GM12878 (cell line): ENCODE data around the gene NUP62. TPM values are rescaled to one million over a fixed set of nuclear protein-coding genes. Genes with fewer than 3 reads are reported as not detected.
A peak's percentile ranks its signal among the peaks of the same experiment; 100 is the strongest.

Experiments used
- CBX3 ChIP-seq: fragments of 200-600 bp; sonication (generic); IDR thresholded peaks from 2 replicates; pipeline ENCODE4 v1.6.1; 2016; ENCODE audit warnings: low read depth, borderline replicate concordance
- CBX5 ChIP-seq: sonication (generic); IDR thresholded peaks from 2 replicates; pipeline ENCODE4 v1.6.1; 2016; ENCODE audit warnings: low read depth, moderate library complexity, mild to moderate bottlenecking, inconsistent platforms
- CREM ChIP-seq: IDR thresholded peaks from 2 replicates; pipeline ENCODE4 v1.6.1; 2014; ENCODE audit warnings: antibody characterized with exemption, low read depth
- E2F4 ChIP-seq: IDR thresholded peaks from 2 replicates; pipeline ENCODE4 v1.6.1; 2012; ENCODE audit warnings: low read depth, low read length, improper control_type of control experiment
- IRF4 ChIP-seq: IDR thresholded peaks from 2 replicates; pipeline ENCODE4 v1.6.1; 2011; ENCODE audit warnings: low read depth, low read length
- KAT2A ChIP-seq: conservative IDR thresholded peaks from 2 replicates; pipeline ENCODE4 v1.6.1; 2011; ENCODE audit warnings: low read depth, low read length; ENCODE audit not compliant: control insufficient read depth
- MEF2B ChIP-seq: fragments of 450-650 bp; IDR thresholded peaks from 2 replicates; pipeline ENCODE4 v1.6.1; 2018; ENCODE audit warnings: mild to moderate bottlenecking, moderate library complexity; ENCODE audit not compliant: partially characterized antibody, poor library complexity, severe bottlenecking
- NFXL1 ChIP-seq: fragments of 450-650 bp; IDR thresholded peaks from 2 replicates; pipeline ENCODE4 v1.6.1; 2017; ENCODE audit warnings: antibody characterized with exemption, mild to moderate bottlenecking, borderline replicate concordance
- NKRF ChIP-seq: fragments of 450-650 bp; conservative IDR thresholded peaks from 2 replicates; pipeline ENCODE4 v1.6.1; 2017; ENCODE audit warnings: mild to moderate bottlenecking, moderate library complexity
- RFX5 ChIP-seq: IDR thresholded peaks from 2 replicates; pipeline ENCODE4 v1.6.1; 2011; ENCODE audit warnings: low read depth, low read length, improper control_type of control experiment
- SUPT20H ChIP-seq: IDR thresholded peaks from 2 replicates; pipeline ENCODE4 v1.6.1; 2011; ENCODE audit warnings: low read depth, mild to moderate bottlenecking, low read length, moderate library complexity, borderline replicate concordance; ENCODE audit not compliant: control insufficient read depth
- ZNF24 ChIP-seq: fragments of 450-650 bp; IDR thresholded peaks from 2 replicates; pipeline ENCODE4 v1.6.1; 2017; ENCODE audit warnings: antibody characterized with exemption, mild to moderate bottlenecking
- polyA plus RNA-seq, 11 experiments: library from polyadenylated mRNA; depleted of rRNA in 4 of 11; unstranded in 6 of 11; stranded (reverse) in 5 of 11; fragments of >200 nt; fragmentation: Nextera tagmentation in 4 of 11; fragmentation: Illumina TruSeq in 1 of 11; extraction: Ambion mirVana in 4 of 11; extraction: Trizol in 1 of 11; gene quantifications; 1 replicate in 1 of 11; 2 replicates in 10 of 11; pipeline versions ENCODE4 v1.2.1 to v1.2.3, GENCODE V29; 2011 to 2016; ENCODE audit warnings: inconsistent platforms in 2 of 11, missing spikeins in 2 of 11, low read depth in 1 of 11
- total RNA-seq, 4 experiments: library from RNA; depleted of rRNA in 3 of 4; stranded (reverse); fragments of >200 nt in 3 of 4; fragmentation: Illumina TruSeq in 1 of 4; extraction: Trizol in 1 of 4; gene quantifications; 2 replicates each; pipeline versions ENCODE4 v1.2.1 to v1.2.3, GENCODE V29; 2013 to 2021
- TF ChIP-seq, protein P1 (sequence below): fragments of 450-650 bp; IDR thresholded peaks from 2 replicates; pipeline ENCODE4 v1.6.1; 2016; ENCODE audit warnings: mild to moderate bottlenecking, moderate library complexity, borderline replicate concordance
- TF ChIP-seq, protein P2 (sequence below): fragments of 450-650 bp; IDR thresholded peaks from 2 replicates; pipeline ENCODE4 v1.6.1; 2018; ENCODE audit warnings: borderline replicate concordance, mild to moderate bottlenecking; ENCODE audit not compliant: partially characterized antibody
- TF ChIP-seq, protein P3 (sequence below): fragments of 450-650 bp; IDR thresholded peaks from 2 replicates; pipeline ENCODE4 v1.6.1; 2014; ENCODE audit warnings: mild to moderate bottlenecking
- TF ChIP-seq, protein P4 (sequence below): fragments of 450-650 bp; IDR thresholded peaks from 2 replicates; pipeline ENCODE4 v1.6.1; 2016; ENCODE audit warnings: mild to moderate bottlenecking

The NUP62 gene
- total and polyA plus RNA-seq, 10 of the 15 experiments (the other 5 are each of a cell fraction or from before 2014, with no cell fraction given) = 19.5 to 110 (median 66.9) TPM

DNA sequence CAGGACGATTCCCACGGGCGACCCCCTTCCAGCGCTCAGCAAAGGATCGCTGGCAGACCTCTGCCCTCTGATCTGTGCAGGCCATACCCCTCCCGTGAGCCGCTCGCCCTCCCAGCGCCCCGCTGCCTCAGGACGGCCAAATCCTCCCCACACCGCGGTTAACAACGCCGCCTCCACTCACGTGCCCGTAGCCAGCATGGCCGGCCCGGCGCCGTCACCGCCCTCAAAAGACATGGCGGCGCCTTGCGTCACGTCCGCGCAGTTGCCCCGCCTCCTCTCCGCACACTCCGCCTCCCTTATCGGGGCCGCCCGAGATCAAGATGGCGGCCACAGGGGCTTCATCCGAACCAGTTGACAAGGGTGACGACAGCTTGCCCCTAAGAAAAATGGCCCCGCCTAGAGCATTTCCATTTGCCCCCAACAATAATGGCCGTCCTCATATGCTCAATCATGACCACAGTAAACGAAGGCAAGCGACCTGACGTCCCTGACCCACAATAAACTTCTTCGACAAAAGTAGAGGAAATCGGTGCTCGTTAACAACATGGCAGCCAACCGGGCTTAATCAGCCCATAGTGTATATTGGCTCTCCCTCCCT lies 52.8 kb downstream of the NUP62 start (continued):
- TF ChIP-seq, protein P1, sequence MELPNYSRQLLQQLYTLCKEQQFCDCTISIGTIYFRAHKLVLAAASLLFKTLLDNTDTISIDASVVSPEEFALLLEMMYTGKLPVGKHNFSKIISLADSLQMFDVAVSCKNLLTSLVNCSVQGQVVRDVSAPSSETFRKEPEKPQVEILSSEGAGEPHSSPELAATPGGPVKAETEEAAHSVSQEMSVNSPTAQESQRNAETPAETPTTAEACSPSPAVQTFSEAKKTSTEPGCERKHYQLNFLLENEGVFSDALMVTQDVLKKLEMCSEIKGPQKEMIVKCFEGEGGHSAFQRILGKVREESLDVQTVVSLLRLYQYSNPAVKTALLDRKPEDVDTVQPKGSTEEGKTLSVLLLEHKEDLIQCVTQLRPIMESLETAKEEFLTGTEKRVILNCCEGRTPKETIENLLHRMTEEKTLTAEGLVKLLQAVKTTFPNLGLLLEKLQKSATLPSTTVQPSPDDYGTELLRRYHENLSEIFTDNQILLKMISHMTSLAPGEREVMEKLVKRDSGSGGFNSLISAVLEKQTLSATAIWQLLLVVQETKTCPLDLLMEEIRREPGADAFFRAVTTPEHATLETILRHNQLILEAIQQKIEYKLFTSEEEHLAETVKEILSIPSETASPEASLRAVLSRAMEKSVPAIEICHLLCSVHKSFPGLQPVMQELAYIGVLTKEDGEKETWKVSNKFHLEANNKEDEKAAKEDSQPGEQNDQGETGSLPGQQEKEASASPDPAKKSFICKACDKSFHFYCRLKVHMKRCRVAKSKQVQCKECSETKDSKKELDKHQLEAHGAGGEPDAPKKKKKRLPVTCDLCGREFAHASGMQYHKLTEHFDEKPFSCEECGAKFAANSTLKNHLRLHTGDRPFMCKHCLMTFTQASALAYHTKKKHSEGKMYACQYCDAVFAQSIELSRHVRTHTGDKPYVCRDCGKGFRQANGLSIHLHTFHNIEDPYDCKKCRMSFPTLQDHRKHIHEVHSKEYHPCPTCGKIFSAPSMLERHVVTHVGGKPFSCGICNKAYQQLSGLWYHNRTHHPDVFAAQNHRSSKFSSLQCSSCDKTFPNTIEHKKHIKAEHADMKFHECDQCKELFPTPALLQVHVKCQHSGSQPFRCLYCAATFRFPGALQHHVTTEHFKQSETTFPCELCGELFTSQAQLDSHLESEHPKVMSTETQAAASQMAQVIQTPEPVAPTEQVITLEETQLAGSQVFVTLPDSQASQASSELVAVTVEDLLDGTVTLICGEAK = peak; percentile 85
- peak; percentile 46 for TF ChIP-seq IRF4
- no peak for TF ChIP-seq KAT2A
- TF ChIP-seq, protein P2, sequence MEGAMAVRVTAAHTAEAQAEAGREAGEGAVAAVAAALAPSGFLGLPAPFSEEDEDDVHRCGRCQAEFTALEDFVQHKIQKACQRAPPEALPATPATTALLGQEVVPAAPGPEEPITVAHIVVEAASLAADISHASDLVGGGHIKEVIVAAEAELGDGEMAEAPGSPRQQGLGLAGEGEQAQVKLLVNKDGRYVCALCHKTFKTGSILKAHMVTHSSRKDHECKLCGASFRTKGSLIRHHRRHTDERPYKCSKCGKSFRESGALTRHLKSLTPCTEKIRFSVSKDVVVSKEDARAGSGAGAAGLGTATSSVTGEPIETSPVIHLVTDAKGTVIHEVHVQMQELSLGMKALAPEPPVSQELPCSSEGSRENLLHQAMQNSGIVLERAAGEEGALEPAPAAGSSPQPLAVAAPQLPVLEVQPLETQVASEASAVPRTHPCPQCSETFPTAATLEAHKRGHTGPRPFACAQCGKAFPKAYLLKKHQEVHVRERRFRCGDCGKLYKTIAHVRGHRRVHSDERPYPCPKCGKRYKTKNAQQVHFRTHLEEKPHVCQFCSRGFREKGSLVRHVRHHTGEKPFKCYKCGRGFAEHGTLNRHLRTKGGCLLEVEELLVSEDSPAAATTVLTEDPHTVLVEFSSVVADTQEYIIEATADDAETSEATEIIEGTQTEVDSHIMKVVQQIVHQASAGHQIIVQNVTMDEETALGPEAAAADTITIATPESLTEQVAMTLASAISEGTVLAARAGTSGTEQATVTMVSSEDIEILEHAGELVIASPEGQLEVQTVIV = no peak
- TF ChIP-seq, protein P3, sequence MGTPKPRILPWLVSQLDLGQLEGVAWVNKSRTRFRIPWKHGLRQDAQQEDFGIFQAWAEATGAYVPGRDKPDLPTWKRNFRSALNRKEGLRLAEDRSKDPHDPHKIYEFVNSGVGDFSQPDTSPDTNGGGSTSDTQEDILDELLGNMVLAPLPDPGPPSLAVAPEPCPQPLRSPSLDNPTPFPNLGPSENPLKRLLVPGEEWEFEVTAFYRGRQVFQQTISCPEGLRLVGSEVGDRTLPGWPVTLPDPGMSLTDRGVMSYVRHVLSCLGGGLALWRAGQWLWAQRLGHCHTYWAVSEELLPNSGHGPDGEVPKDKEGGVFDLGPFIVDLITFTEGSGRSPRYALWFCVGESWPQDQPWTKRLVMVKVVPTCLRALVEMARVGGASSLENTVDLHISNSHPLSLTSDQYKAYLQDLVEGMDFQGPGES = no peak
- TF ChIP-seq E2F4 = no peak
- no peak for TF ChIP-seq CBX5
- no peak for TF ChIP-seq SUPT20H
- TF ChIP-seq, protein P4, sequence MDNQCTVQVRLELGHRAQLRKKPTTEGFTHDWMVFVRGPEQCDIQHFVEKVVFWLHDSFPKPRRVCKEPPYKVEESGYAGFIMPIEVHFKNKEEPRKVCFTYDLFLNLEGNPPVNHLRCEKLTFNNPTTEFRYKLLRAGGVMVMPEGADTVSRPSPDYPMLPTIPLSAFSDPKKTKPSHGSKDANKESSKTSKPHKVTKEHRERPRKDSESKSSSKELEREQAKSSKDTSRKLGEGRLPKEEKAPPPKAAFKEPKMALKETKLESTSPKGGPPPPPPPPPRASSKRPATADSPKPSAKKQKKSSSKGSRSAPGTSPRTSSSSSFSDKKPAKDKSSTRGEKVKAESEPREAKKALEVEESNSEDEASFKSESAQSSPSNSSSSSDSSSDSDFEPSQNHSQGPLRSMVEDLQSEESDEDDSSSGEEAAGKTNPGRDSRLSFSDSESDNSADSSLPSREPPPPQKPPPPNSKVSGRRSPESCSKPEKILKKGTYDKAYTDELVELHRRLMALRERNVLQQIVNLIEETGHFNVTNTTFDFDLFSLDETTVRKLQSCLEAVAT = peak; percentile 94
- no peak for TF ChIP-seq ZNF24
- TF ChIP-seq CREM = peak; percentile 96
- TF ChIP-seq NKRF = peak; percentile 35; the same call in 1 of the 2 replicates
- TF ChIP-seq NFXL1 = no peak
- TF ChIP-seq RFX5 = peak; percentile 58; the same call in 1 of the 2 replicates
- TF ChIP-seq MEF2B = no peak
- no peak for TF ChIP-seq CBX3
